GM18519 (cell line): ENCODE results near the gene REV3L.
"Not testable (repeated sequence)": the region's sequence is repeated elsewhere in the genome, so short reads cannot be mapped to it uniquely, and the experiment has no call there.

ENCODE experiments used
- ATAC-seq: cut with Tn5 transposase; IDR thresholded peaks from one replicate; pipeline ENCODE4 v1.9.1; 2021; ENCODE audit warnings: mild to moderate bottlenecking, moderate library complexity; ENCODE audit not compliant: unreplicated experiment, low FRiP score

Gene REV3L

GRCh38 chr6:111502154-111502553, 19.1 kb upstream of the REV3L start:
- ATAC-seq, result no peak

- no peak for ATAC-seq
Observed at GRCh38 chr6:111499269-111499793, 16.3 kb upstream of the REV3L start.

GRCh38 chr6:111494951-111495635, 12.1 kb upstream of the REV3L start:
- ATAC-seq, result no peak

- ATAC-seq, result no peak
Observed at GRCh38 chr6:111492499-111492898, 9.5 kb upstream of the REV3L start.

- no peak for ATAC-seq
Observed at GRCh38 chr6:111490067-111490466, 7.0 kb upstream of the REV3L start.

- peak; percentile 33 for ATAC-seq
Observed at GRCh38 chr6:111487661-111488060, 4.6 kb upstream of the REV3L start.

- ATAC-seq, result no peak
Observed at GRCh38 chr6:111486921-111487320, 3.9 kb upstream of the REV3L start.

- no peak for ATAC-seq
Observed at GRCh38 chr6:111486475-111486874, 3.5 kb upstream of the REV3L start.

- ATAC-seq, result no peak
Observed at GRCh38 chr6:111485342-111485741, 2.3 kb upstream of the REV3L start.

GRCh38 chr6:111484633-111484930, 1.6 kb upstream of the REV3L start:
- no peak for ATAC-seq

GRCh38 chr6:111483736-111484632, 966 bp upstream of the REV3L start:
- ATAC-seq, result peak; percentile 29

- ATAC-seq, result peak; percentile 12
Observed at GRCh38 chr6:111482188-111482958, 645 bp downstream of the REV3L start.

GRCh38 chr6:111481836-111482187, 1.2 kb downstream of the REV3L start:
- no peak for ATAC-seq

- ATAC-seq, result no peak
Observed at GRCh38 chr6:111480988-111481822, 1.8 kb downstream of the REV3L start.

GRCh38 chr6:111478749-111479148, 4.3 kb downstream of the REV3L start:
- no peak for ATAC-seq

- ATAC-seq, result no peak
Observed at GRCh38 chr6:111478064-111478476, 4.9 kb downstream of the REV3L start.

GRCh38 chr6:111477481-111477938, 5.5 kb downstream of the REV3L start:
- no peak for ATAC-seq

GRCh38 chr6:111476061-111476460, 7.0 kb downstream of the REV3L start:
- ATAC-seq, result not testable (repeated sequence)

- no peak for ATAC-seq
Observed at GRCh38 chr6:111474771-111475170, 8.2 kb downstream of the REV3L start.

- ATAC-seq, result no peak
Observed at GRCh38 chr6:111474106-111474505, 8.9 kb downstream of the REV3L start.
